H1 (cell line): ENCODE data around the gene MAML3. TPM values are rescaled to one million over a fixed set of nuclear protein-coding genes. Genes with fewer than 3 reads are reported as not detected.

Experiments
- CHD7 ChIP-seq: fragments of 300-600 bp; sonication (generic); IDR thresholded peaks from 2 replicates; pipeline ENCODE4 v1.7.1; 2012; ENCODE audit warnings: low read length, moderate library complexity, mild to moderate bottlenecking, inconsistent platforms; ENCODE audit not compliant: insufficient replicate concordance
- CTBP2 ChIP-seq: IDR thresholded peaks from 2 replicates; pipeline ENCODE4 v1.7.0; 2011; ENCODE audit warnings: borderline replicate concordance, mild to moderate bottlenecking, moderate library complexity, mixed read lengths, low read length; ENCODE audit not compliant: insufficient read depth, insufficient read length
- POLR2A ChIP-seq, 2 experiments: IDR thresholded peaks; 1 replicate in 1 of 2; 2 replicates in 1 of 2; pipeline ENCODE4 v1.6.1; 2011; ENCODE audit warnings: low read depth in 2 of 2, low read length in 2 of 2, mild to moderate bottlenecking in 2 of 2; ENCODE audit errors: control extremely low read depth in 1 of 2
- polyA plus RNA-seq, 7 experiments: library from polyadenylated mRNA; depleted of rRNA in 3 of 7; stranded (reverse) in 5 of 7; unstranded in 2 of 7; fragments of >200 nt in 5 of 7; fragments of 200-250 nt in 2 of 7; gene quantifications; 1 replicate in 5 of 7; 2 replicates in 1 of 7; 4 replicates in 1 of 7; pipeline versions ENCODE4 v1.2.1 to v1.2.3, GENCODE V29; 2011 to 2013; ENCODE audit warnings: missing spikeins in 2 of 7, mixed read lengths in 2 of 7
- total RNA-seq: library from RNA; stranded (reverse); fragmentation: NEBNext Ultra II Directional; extraction: Animal tissue kit (Norgen Biotek cat#: 25700); gene quantifications from 2 replicates; pipeline ENCODE4 v1.2.1, GENCODE V29; 2021

Gene MAML3
- total and polyA plus RNA-seq, 2 of the 8 experiments (the other 6 are each of a cell fraction or from before 2014, with no cell fraction given) = 2.1 to 5.7 TPM

DNA sequence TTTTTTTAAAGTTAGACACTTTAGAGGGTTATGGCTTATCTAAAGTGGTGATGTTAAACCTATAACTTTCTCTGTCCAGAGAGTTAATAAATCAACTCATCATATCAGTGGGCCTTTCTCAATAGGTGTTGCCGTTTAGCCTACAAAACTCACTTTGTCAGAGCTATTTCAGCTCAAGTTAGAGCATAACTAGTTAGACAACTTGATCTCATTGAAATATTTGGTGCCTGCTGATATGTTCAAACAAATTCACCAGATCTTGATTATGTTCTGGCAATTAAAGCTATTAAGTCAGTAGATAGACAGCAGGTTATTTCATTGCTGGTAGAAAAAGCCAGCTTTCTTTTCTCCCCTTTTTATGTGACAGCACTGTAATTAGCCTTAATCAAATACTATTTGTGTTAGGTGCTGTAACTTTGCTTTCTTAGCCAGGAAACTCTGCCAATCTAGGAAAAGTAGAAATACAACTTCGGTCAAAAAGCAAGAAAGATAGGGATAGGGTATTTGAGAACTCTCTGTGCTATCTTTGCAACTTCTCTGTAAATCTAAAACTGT, 191.8 kb downstream of the MAML3 start (continued):
- TF ChIP-seq CHD7 = no peak
- no peak for TF ChIP-seq CTBP2
- no peak for TF ChIP-seq POLR2A (IDR thresholded peaks at IDR 0.05; ENCODE audit: control extremely low read depth in 1 of 2, low read depth in 2 of 2, low read length in 2 of 2)
